ENCODE measurements around the gene MARS1. TPM values are rescaled to one million over a fixed set of nuclear protein-coding genes. Genes with fewer than 3 reads are reported as not detected.

MARS1 gene
- total RNA-seq, 1 experiment from 2014 or later: 209 TPM

GRCh38 chr12:57449375-57449774 lies 38.5 kb upstream of the MARS1 start:
- Histone ChIP-seq H3K9me3 (ENCODE audit: low read length) (no peaks in the 10 kb centered on the region), H3F3A (ENCODE audit: low read length, unreplicated experiment) (no peaks in the 10 kb centered on the region), H3K36me3 (ENCODE audit: low read depth, low read length) (no peaks in the 10 kb centered on the region), H3K9ac (ENCODE audit: low read length) (no peak overlapping the region), H3K27me3 (ENCODE audit: low read length) (no peaks in the 10 kb centered on the region), H3K4me2 (ENCODE audit: low read length) (no peak overlapping the region), H3K79me2 (ENCODE audit: low read length) (no peaks in the 10 kb centered on the region), H3K4me3 (ENCODE audit: low read length) (no peak overlapping the region), H4K20me1 (ENCODE audit: low read length) (no peaks in the 10 kb centered on the region), H2AFZ (ENCODE audit: low read length) (no peak overlapping the region), H3K9me2 (replicated peaks; ENCODE audit: low read length) (no peaks in the 10 kb centered on the region), H3K4me1 (ENCODE audit: insufficient read depth, low read length) (peaks cover 18% of the 10 kb centered on the region), H3K27ac (ENCODE audit: low read length) (no peak overlapping the region)
- CTCF ChIA-PET: interaction anchor here (1.5 kb wide), 1 partner anchor 9 kb away, joined by 4 read pairs; no protein-coding TSS in a partner anchor
- no peak for ATAC-seq
- intact Hi-C loops (cut with micrococcal nuclease): no loop called here
- TF ChIP-seq CTCF (conservative IDR thresholded peaks at IDR 0.05; ENCODE audit: low read depth, low read length) (no peak), EZH2 (IDR thresholded peaks at IDR 0.05; ENCODE audit: low read length, unreplicated experiment) (no peak), EZH2phosphoT487 (IDR thresholded peaks at IDR 0.05; ENCODE audit: borderline replicate concordance, low read length) (no peak)
- BruUV-seq (replicated peaks): no TSS peak
- POLR2A ChIA-PET (ENCODE audit: unreplicated experiment): no interaction called here
- no peak for DNase-seq

GRCh38 chr12:57450057-57450456 lies 37.8 kb upstream of the MARS1 start:
- no peak overlapping the region for H3K9ac ChIP-seq (ENCODE audit: low read length)
- no peaks in the 10 kb centered on the region for H3F3A ChIP-seq (ENCODE audit: low read length, unreplicated experiment)
- intact Hi-C loops (cut with micrococcal nuclease): no loop called here
- DNase-seq (no peak), ATAC-seq (no peak)
- no peaks in the 10 kb centered on the region for H3K36me3 ChIP-seq (ENCODE audit: low read depth, low read length)
- ChIA-PET POLR2A (ENCODE audit: unreplicated experiment) (no interaction called here), CTCF (no interaction called here)
- no peak overlapping the region for H2AFZ ChIP-seq (ENCODE audit: low read length)
- no peaks in the 10 kb centered on the region for H3K79me2 ChIP-seq (ENCODE audit: low read length)
- H3K9me3 ChIP-seq (ENCODE audit: low read length): no peaks in the 10 kb centered on the region
- TF ChIP-seq CTCF (conservative IDR thresholded peaks at IDR 0.05; ENCODE audit: low read depth, low read length) (no peak), EZH2phosphoT487 (IDR thresholded peaks at IDR 0.05; ENCODE audit: borderline replicate concordance, low read length) (no peak), EZH2 (IDR thresholded peaks at IDR 0.05; ENCODE audit: low read length, unreplicated experiment) (no peak)
- no TSS peak for BruUV-seq (replicated peaks)
- no peak overlapping the region for H3K4me3 ChIP-seq (ENCODE audit: low read length)
- H3K27ac ChIP-seq (ENCODE audit: low read length): no peak overlapping the region
- H3K27me3 ChIP-seq (ENCODE audit: low read length): no peaks in the 10 kb centered on the region
- no peaks in the 10 kb centered on the region for H4K20me1 ChIP-seq (ENCODE audit: low read length)
- H3K9me2 ChIP-seq (replicated peaks; ENCODE audit: low read length): no peaks in the 10 kb centered on the region
- peaks cover 18% of the 10 kb centered on the region for H3K4me1 ChIP-seq (ENCODE audit: insufficient read depth, low read length)
- no peak overlapping the region for H3K4me2 ChIP-seq (ENCODE audit: low read length)

DNA sequence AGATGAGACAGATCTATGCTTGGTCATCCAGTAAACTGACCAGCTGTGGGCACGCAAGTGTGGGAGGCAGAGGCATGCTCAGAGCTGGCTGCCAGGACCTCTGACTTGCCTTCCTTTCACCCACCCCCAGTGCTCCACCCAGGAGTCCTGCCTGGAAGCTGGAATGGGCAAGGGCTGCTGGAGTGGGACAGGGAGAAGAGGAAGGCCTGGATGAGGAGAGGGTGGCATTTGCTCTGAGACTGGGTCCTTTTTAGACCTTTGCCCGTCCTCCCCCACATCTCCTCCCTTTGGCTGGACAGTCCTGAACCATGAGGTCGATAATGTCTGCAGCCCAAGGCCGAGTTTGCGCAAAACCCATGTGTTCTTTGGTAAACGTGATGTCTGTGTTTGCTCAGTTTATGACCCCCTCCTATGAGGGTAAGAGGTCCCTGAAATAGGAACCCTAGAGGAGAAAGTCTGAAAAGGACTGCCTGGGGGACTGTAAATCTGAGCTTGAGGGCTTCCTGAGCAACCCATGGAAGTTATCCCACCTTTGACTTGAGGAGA lies 36.6 kb upstream of the MARS1 start:
- Histone ChIP-seq H3K9me3 (ENCODE audit: low read length) (no peaks in the 10 kb centered on the region), H3K36me3 (ENCODE audit: low read depth, low read length) (no peaks in the 10 kb centered on the region), H2AFZ (ENCODE audit: low read length) (no peak overlapping the region), H3K27ac (ENCODE audit: low read length) (no peak overlapping the region), H3F3A (ENCODE audit: low read length, unreplicated experiment) (no peaks in the 10 kb centered on the region), H3K4me2 (ENCODE audit: low read length) (no peak overlapping the region), H4K20me1 (ENCODE audit: low read length) (no peaks in the 10 kb centered on the region), H3K9ac (ENCODE audit: low read length) (no peak overlapping the region), H3K79me2 (ENCODE audit: low read length) (no peaks in the 10 kb centered on the region), H3K4me3 (ENCODE audit: low read length) (no peak overlapping the region), H3K9me2 (replicated peaks; ENCODE audit: low read length) (no peaks in the 10 kb centered on the region), H3K27me3 (ENCODE audit: low read length) (no peaks in the 10 kb centered on the region), H3K4me1 (ENCODE audit: insufficient read depth, low read length) (peaks cover 18% of the 10 kb centered on the region)
- no TSS peak for BruUV-seq (replicated peaks)
- intact Hi-C loops (cut with micrococcal nuclease): no loop called here
- no peak for TF ChIP-seq EZH2phosphoT487 (IDR thresholded peaks at IDR 0.05; ENCODE audit: borderline replicate concordance, low read length)
- ATAC-seq: no peak
- POLR2A ChIA-PET (ENCODE audit: unreplicated experiment): no interaction called here
- CTCF ChIA-PET: interaction anchor here (2.7 kb wide), 1 partner anchor 142 kb away, joined by 75 read pairs; no protein-coding TSS in a partner anchor
- DNase-seq: no peak
